NCI-H2196 (cell line): ENCODE data around the gene TMEM131.

Experiments used
- DNase-seq: peaks from one replicate; lab custom pipeline; 2025; ENCODE audit not compliant: unreplicated experiment; lab: John Stamatoyannopoulos, UW

The TMEM131 gene

GRCh38 chr2:98020992-98021713 is 25.4 kb upstream of the TMEM131 start:
- DNase-seq, result peak; percentile 26

- DNase-seq, result no peak
Observed at GRCh38 chr2:98020516-98020915, 24.8 kb upstream of the TMEM131 start.

GRCh38 chr2:98016908-98017670 is 21.3 kb upstream of the TMEM131 start:
- DNase-seq, result no peak

DNA sequence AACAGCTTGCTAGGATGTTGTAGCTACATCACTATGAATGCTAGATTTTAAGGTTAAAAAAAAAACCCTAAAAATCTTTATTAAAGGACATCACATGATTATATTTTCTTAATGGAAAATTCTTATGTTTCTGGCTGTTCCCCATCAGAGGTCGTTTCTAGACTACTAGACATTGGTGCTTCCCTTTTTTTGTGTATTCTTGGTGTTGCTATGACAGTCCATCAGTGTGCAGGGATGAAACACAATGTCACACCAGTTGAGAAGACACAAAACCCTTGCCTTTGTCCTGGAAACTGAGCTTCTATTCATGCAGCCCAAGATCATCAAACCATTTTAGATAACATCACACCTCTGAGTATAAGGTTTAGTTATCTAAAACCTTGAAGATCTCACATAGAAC is 19.9 kb upstream of the TMEM131 start:
- DNase-seq, result no peak

- no peak for DNase-seq
Observed at GRCh38 chr2:98014379-98014778, 18.6 kb upstream of the TMEM131 start.

DNA sequence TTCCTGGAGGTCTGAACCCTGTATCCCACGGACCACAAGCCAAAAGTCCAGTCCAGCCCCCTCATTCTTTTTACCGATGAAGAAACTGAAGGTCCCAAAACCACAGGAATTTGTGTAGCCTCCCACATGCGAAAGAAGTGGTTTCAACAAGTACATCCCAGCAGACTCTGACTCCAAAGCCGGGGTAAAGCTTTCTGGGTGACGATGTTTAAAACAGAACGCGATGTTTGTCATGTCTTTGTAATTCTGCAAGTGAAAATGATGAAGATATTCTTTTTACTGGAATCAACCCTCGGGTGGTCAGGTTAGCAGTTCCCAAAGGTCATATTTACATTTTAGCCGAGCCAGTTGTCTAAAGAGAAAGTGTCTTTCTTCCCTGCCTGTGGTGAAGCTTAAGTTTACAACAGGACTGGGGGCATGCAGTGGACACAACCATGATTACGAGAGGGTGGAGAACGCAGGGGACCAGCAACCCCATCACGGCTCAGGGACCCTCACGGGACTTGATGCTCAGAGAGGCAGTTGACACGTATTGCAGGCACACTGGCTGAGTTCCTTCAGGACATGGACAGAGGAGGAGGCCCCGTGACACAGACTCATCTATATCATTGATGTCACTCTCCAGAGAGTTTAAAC is 17.8 kb upstream of the TMEM131 start:
- no peak for DNase-seq

DNA sequence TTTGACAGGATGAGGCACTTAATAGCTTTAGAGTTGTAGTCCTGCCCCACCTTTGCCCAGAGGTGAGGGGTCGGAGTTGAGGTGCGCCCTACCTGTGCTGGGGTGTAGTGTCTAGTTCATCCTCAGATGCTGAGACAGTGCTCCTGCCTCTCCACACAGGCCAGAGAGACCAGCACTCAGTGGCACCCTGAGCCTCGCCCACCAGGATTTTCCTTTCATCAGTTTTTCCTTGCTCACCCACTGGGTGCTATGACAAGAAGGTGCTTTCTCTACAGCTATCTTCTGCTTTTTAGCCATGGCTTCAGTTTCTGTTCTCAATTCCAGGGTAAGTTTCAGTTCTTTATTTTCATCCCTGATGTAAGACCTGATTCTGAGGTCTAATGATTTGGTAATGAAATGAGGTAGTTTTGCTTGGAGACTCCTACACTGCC is 16.8 kb upstream of the TMEM131 start:
- DNase-seq, result no peak

GRCh38 chr2:98009887-98010760 is 14.4 kb upstream of the TMEM131 start:
- DNase-seq, result no peak

DNA sequence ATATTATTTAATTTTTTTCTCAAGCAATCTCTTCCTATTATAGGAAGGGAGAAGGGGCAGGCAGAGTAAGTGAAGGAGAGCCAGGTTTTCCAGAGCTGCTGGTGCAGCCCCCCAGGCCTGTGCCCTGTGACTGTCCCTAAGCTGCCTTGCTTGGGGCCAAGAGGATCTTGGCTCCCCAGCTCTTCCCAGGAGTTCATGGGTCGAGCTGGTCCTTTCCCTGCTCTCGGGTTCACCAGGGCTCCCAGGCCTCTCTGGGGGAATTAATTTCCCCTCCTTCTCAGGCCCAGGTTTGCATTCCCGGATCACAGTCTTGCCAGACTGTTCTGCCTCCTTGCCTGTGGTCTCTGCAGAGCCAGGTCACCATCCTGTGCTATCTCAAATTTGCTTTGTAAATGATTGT is 12.7 kb upstream of the TMEM131 start:
- no peak for DNase-seq

DNA sequence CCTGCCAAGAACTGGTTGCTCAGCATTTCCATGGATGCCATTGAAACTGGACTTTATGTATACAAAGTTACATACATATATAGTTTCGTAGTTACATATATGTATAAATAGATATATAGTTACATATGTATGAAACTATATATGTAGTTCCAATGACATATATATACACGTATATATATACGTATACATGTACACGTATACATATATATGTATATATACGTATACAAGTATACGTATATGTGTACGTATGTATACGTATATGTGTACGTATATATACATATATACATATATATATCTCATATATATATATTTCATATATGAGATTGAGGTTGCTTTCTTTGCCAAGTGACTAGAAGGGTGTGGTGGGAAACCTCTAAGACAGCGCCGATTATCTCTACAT is 10.6 kb upstream of the TMEM131 start:
- no peak for DNase-seq

DNA sequence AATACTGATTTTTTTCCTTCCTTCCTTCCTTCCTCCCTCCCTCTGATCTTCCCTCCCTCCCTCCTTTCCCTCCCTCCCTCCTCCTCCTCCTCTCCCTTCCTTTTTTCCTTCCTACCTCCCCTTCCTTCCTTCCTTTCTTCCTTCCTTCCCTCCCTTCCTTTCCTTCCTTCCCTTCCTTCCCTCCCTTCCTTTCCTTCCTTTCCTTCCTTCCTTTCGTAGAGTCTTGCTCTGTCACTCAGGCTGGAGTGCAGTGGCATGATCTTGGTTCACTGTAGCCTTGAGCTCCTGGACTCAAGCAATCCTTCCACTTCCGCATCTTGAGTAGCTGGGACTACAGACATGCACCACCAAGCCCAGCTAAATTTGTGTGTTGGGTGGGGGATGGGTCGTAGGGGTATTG is 8.9 kb upstream of the TMEM131 start:
- no peak for DNase-seq

- DNase-seq, result no peak
Observed at GRCh38 chr2:98004047-98004446, 8.3 kb upstream of the TMEM131 start.

- DNase-seq, result no peak
Observed at GRCh38 chr2:97999536-97999935, 3.8 kb upstream of the TMEM131 start.

DNA sequence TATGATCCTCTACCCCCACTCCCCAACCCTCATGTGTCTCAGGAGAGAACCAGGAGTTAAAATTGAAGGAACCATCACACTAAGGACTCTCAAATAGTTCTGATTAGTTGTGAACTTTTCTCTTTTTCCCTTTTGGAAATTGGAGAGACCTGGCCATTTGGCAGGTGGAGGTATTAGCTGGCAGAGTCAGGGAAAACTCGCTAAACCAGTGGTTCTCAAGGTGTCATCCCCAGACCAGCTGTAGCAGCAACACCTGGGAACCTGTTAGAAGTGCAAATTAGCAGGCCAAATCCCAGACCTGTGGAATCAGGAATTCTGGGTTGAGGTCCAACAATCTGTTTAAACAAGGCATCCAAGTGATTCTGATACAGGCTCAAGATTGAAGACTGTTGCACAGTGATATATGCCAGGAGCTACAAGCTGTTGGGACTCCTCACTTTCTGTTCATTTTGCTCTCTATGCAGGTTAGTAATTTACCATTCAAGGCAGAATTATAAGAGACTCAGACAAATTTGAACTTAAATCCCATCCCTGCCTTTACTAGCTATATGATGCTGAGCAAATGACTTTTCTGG is 2.8 kb upstream of the TMEM131 start:
- peak; percentile 43 for DNase-seq

DNA sequence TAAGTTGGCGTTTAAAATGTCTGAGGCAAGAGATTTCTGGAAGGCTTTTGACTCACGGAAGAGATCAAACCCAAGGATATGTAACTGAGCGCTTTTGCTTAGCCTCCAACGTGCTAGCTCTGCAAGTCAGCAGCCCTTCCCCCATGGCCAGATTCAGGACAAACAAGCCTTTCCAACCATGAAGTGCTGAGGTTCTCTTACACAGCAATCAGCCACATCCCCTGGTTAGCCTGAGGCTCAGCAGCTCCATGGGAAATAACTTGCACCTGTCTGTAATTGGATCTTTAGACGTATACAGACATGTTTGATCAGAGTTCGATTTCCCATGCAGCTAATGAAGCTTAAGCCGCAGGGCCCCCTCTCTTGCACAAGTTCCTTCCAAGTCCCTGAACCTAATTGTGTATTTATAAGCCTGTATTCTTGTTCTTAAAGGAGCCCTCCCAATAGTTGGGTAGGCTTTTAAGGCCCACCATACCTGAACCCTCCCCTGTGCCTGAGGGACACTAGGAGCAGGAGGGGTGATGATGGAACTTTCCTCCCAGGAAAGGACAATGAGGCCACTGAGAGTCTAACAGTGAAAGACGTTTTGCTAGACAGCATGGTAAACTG is 2.1 kb upstream of the TMEM131 start:
- DNase-seq, result peak; percentile 90

- no peak for DNase-seq
Observed at GRCh38 chr2:97996679-97997078, 931 bp upstream of the TMEM131 start.

DNA sequence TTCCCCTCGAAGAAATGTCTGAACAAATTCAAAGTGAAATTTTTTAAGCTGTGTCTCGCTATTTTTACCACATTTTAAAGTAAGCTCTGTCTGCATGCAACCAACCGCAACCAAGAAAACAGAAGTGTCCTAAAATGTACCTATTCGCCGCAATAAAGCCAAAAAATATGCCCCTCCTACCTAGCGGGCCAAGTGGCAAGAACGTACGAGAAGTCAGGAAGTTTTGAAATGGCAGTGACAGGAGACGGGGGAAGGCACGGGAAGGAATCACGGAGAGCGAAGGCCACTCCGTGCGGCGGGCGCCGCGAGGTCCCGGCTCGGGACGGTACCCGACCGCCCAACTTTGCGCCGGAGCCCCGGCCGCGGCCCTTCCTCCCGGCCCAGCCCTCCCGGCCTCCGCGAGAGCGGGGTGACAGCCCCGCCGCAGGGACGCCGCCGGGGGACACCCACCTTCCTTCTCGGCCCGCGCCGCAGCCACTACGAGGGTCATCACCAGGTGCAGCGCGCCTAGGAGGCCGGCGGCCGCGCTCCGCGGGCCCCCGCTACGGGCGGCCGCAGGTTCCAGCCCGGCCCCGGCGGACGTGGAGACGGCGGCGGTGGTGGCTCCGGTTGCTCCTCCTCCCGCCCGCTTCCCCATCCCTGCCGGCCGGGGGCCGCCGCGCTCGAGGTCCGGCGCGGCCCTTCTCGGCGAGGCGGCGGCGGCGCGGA is 568 bp downstream of the TMEM131 start:
- peak; percentile 34 for DNase-seq

DNA sequence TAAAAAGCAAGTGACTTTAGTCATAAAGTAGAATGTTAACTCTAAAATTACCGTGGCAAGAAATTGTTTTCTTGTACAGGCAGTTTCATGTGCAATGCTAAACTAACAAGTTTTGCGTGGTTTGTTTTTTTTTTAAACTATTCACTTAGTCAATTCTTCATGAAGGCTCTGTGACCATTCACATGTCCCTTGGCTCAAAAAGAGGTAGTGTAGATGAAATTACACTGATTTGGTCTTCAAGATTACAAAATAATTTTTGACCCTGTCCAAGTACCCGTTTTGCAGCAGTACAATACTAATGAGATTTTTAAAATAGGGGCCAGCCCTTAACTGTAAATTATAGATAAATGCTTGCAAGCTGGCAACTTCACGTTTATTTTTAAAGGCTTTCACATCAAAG is 1.3 kb downstream of the TMEM131 start:
- no peak for DNase-seq

DNA sequence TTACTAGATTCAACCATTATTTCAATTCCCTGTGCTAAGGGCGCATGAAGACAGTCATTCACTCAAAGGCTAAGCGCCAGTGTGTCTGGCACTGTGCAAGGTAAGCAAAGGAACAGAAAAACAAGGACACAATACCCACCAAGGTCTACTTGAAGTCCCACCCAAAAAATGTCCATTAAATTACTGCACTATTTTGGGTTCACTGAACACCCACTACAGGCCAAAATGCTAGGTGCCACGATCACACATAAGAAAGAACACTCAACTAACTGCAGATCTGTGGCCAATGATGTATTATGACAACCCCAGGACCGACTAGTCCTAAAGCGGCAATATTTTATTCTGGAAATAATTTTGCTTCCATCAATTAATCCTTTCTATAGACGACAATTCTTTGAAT is 1.8 kb downstream of the TMEM131 start:
- no peak for DNase-seq
